H9 (cell line): Measurements from ENCODE around the gene TSPAN31. TPM values are rescaled to one million over a fixed set of nuclear protein-coding genes. Genes with fewer than 3 reads are reported as not detected.

Experiments
- DNase-seq: peaks from one replicate; pipeline ENCODE4 v3.0.0-alpha.2; 2017
- H2AFZ ChIP-seq: one replicate; pipeline ENCODE4 v1.6.1; 2013; ENCODE audit warnings: mild to moderate bottlenecking, low read length, control low read depth, moderate library complexity
- H2AK5ac ChIP-seq: 2 replicates; pipeline ENCODE4 v1.6.1; 2013; ENCODE audit warnings: low read length, control low read depth, mixed read lengths; ENCODE audit not compliant: insufficient read length
- H2BK120ac ChIP-seq: one replicate; pipeline ENCODE4 v1.6.1; 2013; ENCODE audit warnings: low read depth, mild to moderate bottlenecking, low read length, control low read depth, inconsistent platforms; ENCODE audit not compliant: poor library complexity, severe bottlenecking
- H2BK12ac ChIP-seq: 2 replicates; pipeline ENCODE4 v1.6.1; 2013; ENCODE audit warnings: low read length, control low read depth, mixed read lengths, low read depth; ENCODE audit not compliant: insufficient read length
- H2BK15ac ChIP-seq: 2 replicates; pipeline ENCODE4 v1.6.1; 2013; ENCODE audit warnings: low read depth, low read length, control low read depth
- H2BK20ac ChIP-seq: one replicate; pipeline ENCODE4 v1.6.1; 2013; ENCODE audit warnings: low read depth, mild to moderate bottlenecking, low read length, control low read depth, inconsistent platforms; ENCODE audit not compliant: poor library complexity, severe bottlenecking
- H2BK5ac ChIP-seq: 2 replicates; pipeline ENCODE4 v1.6.1; 2013; ENCODE audit warnings: low read length, control low read depth, mixed read lengths; ENCODE audit not compliant: insufficient read length
- H3K14ac ChIP-seq: 2 replicates; pipeline ENCODE4 v1.6.1; 2013; ENCODE audit warnings: low read length, control low read depth; ENCODE audit not compliant: insufficient read depth
- H3K18ac ChIP-seq: 2 replicates; pipeline ENCODE4 v1.6.1; 2013; ENCODE audit warnings: low read depth, mild to moderate bottlenecking, mixed read lengths, low read length, control low read depth; ENCODE audit not compliant: insufficient read length
- H3K23ac ChIP-seq: 2 replicates; pipeline ENCODE4 v1.6.1; 2013; ENCODE audit warnings: low read length, control low read depth, mixed read lengths, low read depth; ENCODE audit not compliant: insufficient read length
- H3K23me2 ChIP-seq: 2 replicates; pipeline ENCODE4 v1.6.1; 2013; ENCODE audit warnings: low read depth, mild to moderate bottlenecking, mixed read lengths, low read length, control low read depth; ENCODE audit not compliant: insufficient read length, poor library complexity, severe bottlenecking
- H3K27ac ChIP-seq: 2 replicates; pipeline ENCODE4 v1.5.1; 2013; ENCODE audit warnings: low read length, control low read depth, mixed read lengths, low read depth; ENCODE audit not compliant: insufficient read length
- H3K27me3 ChIP-seq: 2 replicates; pipeline ENCODE4 v1.6.1; 2013; ENCODE audit warnings: low read length, control low read depth, inconsistent platforms; ENCODE audit not compliant: insufficient read depth
- H3K4ac ChIP-seq: 2 replicates; pipeline ENCODE4 v1.6.1; 2013; ENCODE audit warnings: low read depth, mild to moderate bottlenecking, control low read depth, inconsistent platforms, low read length, moderate library complexity
- H3K4me1 ChIP-seq: 2 replicates; pipeline ENCODE4 v1.6.1; 2013; ENCODE audit warnings: low read length, control low read depth, inconsistent platforms; ENCODE audit not compliant: insufficient read depth
- H3K4me2 ChIP-seq: 2 replicates; pipeline ENCODE4 v1.6.1; 2013; ENCODE audit warnings: low read length, control low read depth, mixed read lengths; ENCODE audit not compliant: insufficient read length, insufficient read depth
- H3K56ac ChIP-seq: 2 replicates; pipeline ENCODE4 v1.6.1; 2013; ENCODE audit warnings: low read depth, mild to moderate bottlenecking, mixed read lengths, low read length, control low read depth; ENCODE audit not compliant: insufficient read length
- H3K79me1 ChIP-seq: 2 replicates; pipeline ENCODE4 v1.6.1; 2013; ENCODE audit warnings: low read depth, mild to moderate bottlenecking, moderate library complexity, low read length, control low read depth, inconsistent platforms; ENCODE audit not compliant: insufficient read depth, poor library complexity, severe bottlenecking
- H3K79me2 ChIP-seq: 2 replicates; pipeline ENCODE4 v1.6.1; 2013; ENCODE audit warnings: low read length, control low read depth, inconsistent platforms; ENCODE audit not compliant: insufficient read depth
- H3K9ac ChIP-seq: 2 replicates; pipeline ENCODE4 v1.6.1; 2013; ENCODE audit warnings: low read length, control low read depth, mixed read lengths; ENCODE audit not compliant: insufficient read length; ENCODE audit errors: extremely low read depth
- H3K9me3 ChIP-seq: one replicate; pipeline ENCODE4 v1.6.1; 2013; ENCODE audit warnings: low read depth, low read length, inconsistent platforms; ENCODE audit not compliant: control insufficient read depth
- H3T11ph ChIP-seq: one replicate; pipeline ENCODE4 v1.6.1; 2013; ENCODE audit warnings: mild to moderate bottlenecking, low read length, control low read depth, inconsistent platforms
- H4K20me1 ChIP-seq: one replicate; pipeline ENCODE4 v1.6.1; 2013; ENCODE audit not compliant: control insufficient read depth, insufficient read length, insufficient read depth
- H4K5ac ChIP-seq: 2 replicates; pipeline ENCODE4 v1.6.1; 2013; ENCODE audit warnings: low read depth, mild to moderate bottlenecking, mixed read lengths, low read length, control low read depth; ENCODE audit not compliant: insufficient read length
- H4K8ac ChIP-seq: replicated peaks from 2 replicates; pipeline ENCODE4 v1.6.1; 2013; ENCODE audit warnings: low read length, control low read depth, mixed read lengths, low read depth; ENCODE audit not compliant: insufficient read length
- H4K91ac ChIP-seq: 2 replicates; pipeline ENCODE4 v1.6.1; 2013; ENCODE audit warnings: low read depth, mild to moderate bottlenecking, moderate library complexity, mixed read lengths, low read length, control low read depth; ENCODE audit not compliant: insufficient read length
- H3K27ac Mint-ChIP-seq, 3 experiments: 2 replicates in 2 of 3; 3 replicates in 1 of 3; pipeline ENCODE4 v1.8.0; 2020 to 2021; ENCODE audit warnings: mixed read lengths in 3 of 3, mild to moderate bottlenecking in 1 of 3, moderate library complexity in 1 of 3
- H3K27me3 Mint-ChIP-seq: 2 replicates; pipeline ENCODE4 v1.8.0; 2021; ENCODE audit warnings: low read depth, mild to moderate bottlenecking, moderate library complexity, mixed read lengths
- H3K36me3 Mint-ChIP-seq, 3 experiments: 2 replicates in 2 of 3; 3 replicates in 1 of 3; pipeline ENCODE4 v1.8.0; 2020 to 2021; ENCODE audit warnings: low read depth in 3 of 3, mixed read lengths in 3 of 3; ENCODE audit not compliant: insufficient read depth in 1 of 3
- H3K4me1 Mint-ChIP-seq, 2 experiments: 2 replicates each; pipeline ENCODE4 v1.8.0; 2020; ENCODE audit warnings: mixed read lengths in 2 of 2
- H3K4me3 Mint-ChIP-seq, 2 experiments: 2 replicates in 1 of 2; 3 replicates in 1 of 2; pipeline ENCODE4 v1.8.0; 2020 to 2021; ENCODE audit warnings: mild to moderate bottlenecking in 2 of 2, mixed read lengths in 2 of 2, moderate library complexity in 1 of 2
- H3K9me3 Mint-ChIP-seq, 2 experiments: 2 replicates in 1 of 2; 3 replicates in 1 of 2; pipeline ENCODE4 v1.8.0; 2020; ENCODE audit warnings: mild to moderate bottlenecking in 2 of 2, mixed read lengths in 2 of 2, moderate library complexity in 1 of 2
- CTCF ChIP-seq: fragments of 200-600 bp; sonication (generic); conservative IDR thresholded peaks from 3 replicates; pipeline ENCODE4 v1.8.0; 2021; ENCODE audit warnings: antibody characterized with exemption, mild to moderate bottlenecking
- WGBS: extraction: QIAGEN DNeasy Blood & Tissue Kit; methylation state at CpG from one replicate; pipeline ENCODE4 v1.1.7; 2013; ENCODE audit warnings: missing lambda C conversion rate, low lambda C conversion rate, mixed read lengths; ENCODE audit not compliant: insufficient read length; ENCODE audit errors: extremely low coverage; 5-methylcytosine and 5-hydroxymethylcytosine counted together
- total RNA-seq: library from RNA; stranded (reverse); gene quantifications from 2 replicates; pipeline ENCODE4 v1.2.1, GENCODE V29; 2021

TSPAN31 gene
- total RNA-seq, 1 experiment from 2014 or later, result 20.0 TPM

GRCh38 chr12:57765003-57765697 lies 20.3 kb downstream of the TSPAN31 start:
- H3K18ac ChIP-seq, result no peak overlapping the region
- H3K79me2 ChIP-seq, result no peaks in the 10 kb centered on the region
- H4K91ac ChIP-seq, result no peak overlapping the region
- peak overlapping the region; percentile 80 for H3K4me2 ChIP-seq
- no peak overlapping the region for H3K23ac ChIP-seq
- H3K27me3 ChIP-seq, result peaks cover 31% of the 10 kb centered on the region; the same call in 1 of the 2 replicates
- no peak overlapping the region for H2BK120ac ChIP-seq
- no peaks in the 10 kb centered on the region for H4K20me1 ChIP-seq
- no CpG with 5 or more reads among the region's 60 CpGs for WGBS
- H4K8ac ChIP-seq, result no peak overlapping the region
- H3K23me2 ChIP-seq, result peaks cover 25% of the 10 kb centered on the region
- no peak overlapping the region for H3K56ac ChIP-seq
- H2AK5ac ChIP-seq, result no peak overlapping the region
- no peak overlapping the region for H3K27ac ChIP-seq
- no peak overlapping the region for H2BK12ac ChIP-seq
- H3K14ac ChIP-seq, result peak overlapping the region; percentile 39
- Mint-ChIP-seq H3K27ac (no peak overlapping the region; a peak in 1 of 7 replicates), H3K4me1 (peaks cover 27 to 40% of the 10 kb centered on the region in 2 experiments), H3K36me3 (peaks cover 12 to 25% (median 20%) of the 10 kb centered on the region in 3 experiments; a peak in 6 of 7 replicates), H3K27me3 (peaks cover 48% of the 10 kb centered on the region), H3K9me3 (no peaks in the 10 kb centered on the region), H3K4me3 (peak overlapping the region; percentile 57 to 75)
- no peak overlapping the region for H4K5ac ChIP-seq
- no peak overlapping the region for H2BK15ac ChIP-seq
- DNase-seq, result peak; percentile 78
- H3K4me1 ChIP-seq, result peaks cover 3% of the 10 kb centered on the region; the same call in 1 of the 2 replicates
- H2BK5ac ChIP-seq, result no peak overlapping the region
- no peak overlapping the region for H3T11ph ChIP-seq
- no peaks in the 10 kb centered on the region for H3K9me3 ChIP-seq
- H2BK20ac ChIP-seq, result no peak overlapping the region
- H3K4ac ChIP-seq, result no peak overlapping the region
- no peak overlapping the region for H2AFZ ChIP-seq
- H3K9ac ChIP-seq, result no peak overlapping the region
- peak; percentile 64 for TF ChIP-seq CTCF
- H3K79me1 ChIP-seq, result no peaks in the 10 kb centered on the region
